Trophoblast cell (in vitro differentiated cells and primary cell): Measurements from ENCODE around the gene INPP1.

Experiments used
- DNase-seq, 2 donors: peaks; one replicate each; pipeline ENCODE4 v3.0.0-alpha.2; 2016
- H2AFZ ChIP-seq: 2 replicates; pipeline ENCODE4 v1.6.1; 2013; ENCODE audit warnings: low read length, moderate library complexity, mild to moderate bottlenecking; ENCODE audit not compliant: insufficient read depth, poor library complexity
- H2AK5ac ChIP-seq: 2 replicates; pipeline ENCODE4 v1.6.1; 2013; ENCODE audit warnings: mild to moderate bottlenecking, low read length
- H2BK120ac ChIP-seq: 2 replicates; pipeline ENCODE4 v1.6.1; 2013; ENCODE audit warnings: low read length, mild to moderate bottlenecking, moderate library complexity; ENCODE audit not compliant: insufficient read depth, poor library complexity
- H2BK12ac ChIP-seq: 2 replicates; pipeline ENCODE4 v1.6.1; 2013; ENCODE audit warnings: mild to moderate bottlenecking, low read length, moderate library complexity
- H2BK5ac ChIP-seq: 2 replicates; pipeline ENCODE4 v1.6.1; 2013; ENCODE audit warnings: low read length, low read depth, moderate library complexity, mild to moderate bottlenecking; ENCODE audit not compliant: poor library complexity
- H3K14ac ChIP-seq: 2 replicates; pipeline ENCODE4 v1.6.1; 2013; ENCODE audit warnings: mild to moderate bottlenecking, low read length
- H3K18ac ChIP-seq: 2 replicates; pipeline ENCODE4 v1.6.1; 2013; ENCODE audit warnings: mild to moderate bottlenecking, low read length
- H3K23ac ChIP-seq: 2 replicates; pipeline ENCODE4 v1.6.1; 2013; ENCODE audit warnings: low read length
- H3K27ac ChIP-seq: 2 replicates; pipeline ENCODE4 v1.5.1; 2013; ENCODE audit warnings: low read depth, mild to moderate bottlenecking, inconsistent platforms, low read length, moderate library complexity
- H3K27me3 ChIP-seq: 2 replicates; pipeline ENCODE4 v1.6.1; 2013; ENCODE audit warnings: inconsistent platforms, mild to moderate bottlenecking, low read length, moderate library complexity; ENCODE audit not compliant: insufficient read depth
- H3K36me3 ChIP-seq, 2 experiments: 1 replicate in 1 of 2; 2 replicates in 1 of 2; pipeline ENCODE4 v1.6.1; 2013; ENCODE audit warnings: low read length in 2 of 2, mild to moderate bottlenecking in 2 of 2, moderate library complexity in 1 of 2; ENCODE audit not compliant: insufficient read depth in 2 of 2, control insufficient read depth in 1 of 2
- H3K4ac ChIP-seq: 2 replicates; pipeline ENCODE4 v1.6.1; 2013; ENCODE audit warnings: low read depth, mild to moderate bottlenecking, low read length, moderate library complexity
- H3K4me1 ChIP-seq, 2 experiments: 1 replicate in 1 of 2; 2 replicates in 1 of 2; pipeline ENCODE4 v1.6.1; 2013; ENCODE audit warnings: low read length in 2 of 2, mild to moderate bottlenecking in 2 of 2, moderate library complexity in 1 of 2; ENCODE audit not compliant: insufficient read depth in 2 of 2, control insufficient read depth in 1 of 2
- H3K4me2 ChIP-seq: 2 replicates; pipeline ENCODE4 v1.6.1; 2013; ENCODE audit warnings: inconsistent platforms, mild to moderate bottlenecking, low read length, moderate library complexity
- H3K4me3 ChIP-seq: 2 replicates; pipeline ENCODE4 v1.5.1; 2013; ENCODE audit warnings: mild to moderate bottlenecking, low read depth, low read length, inconsistent platforms
- H3K79me1 ChIP-seq: one replicate; pipeline ENCODE4 v1.6.1; 2013; ENCODE audit warnings: low read length
- H3K79me2 ChIP-seq: 2 replicates; pipeline ENCODE4 v1.6.1; 2013; ENCODE audit warnings: low read length, mild to moderate bottlenecking; ENCODE audit not compliant: control insufficient read depth, insufficient read depth, poor library complexity
- H3K9ac ChIP-seq: 2 replicates; pipeline ENCODE4 v1.6.1; 2013; ENCODE audit warnings: mild to moderate bottlenecking, low read length
- H3K9me3 ChIP-seq: 2 replicates; pipeline ENCODE4 v1.6.1; 2013; ENCODE audit warnings: low read depth, mild to moderate bottlenecking, control low read depth, inconsistent platforms, low read length; ENCODE audit not compliant: insufficient read depth
- H4K12ac ChIP-seq: 2 replicates; pipeline ENCODE4 v1.6.1; 2013; ENCODE audit warnings: low read depth, mild to moderate bottlenecking, low read length, moderate library complexity
- H4K8ac ChIP-seq: 2 replicates; pipeline ENCODE4 v1.6.1; 2013; ENCODE audit warnings: low read depth, mild to moderate bottlenecking, low read length, moderate library complexity
- H4K91ac ChIP-seq: one replicate; pipeline ENCODE4 v1.6.1; 2013; ENCODE audit warnings: low read depth, mild to moderate bottlenecking, low read length, moderate library complexity
- WGBS: extraction: QIAGEN DNeasy Blood & Tissue Kit; methylation state at CpG from one replicate; pipeline ENCODE4 v1.1.7; 2013; ENCODE audit warnings: missing lambda C conversion rate; ENCODE audit not compliant: insufficient read length, insufficient coverage; ENCODE audit errors: extremely low coverage; 5-methylcytosine and 5-hydroxymethylcytosine counted together

Gene INPP1

GRCh38 chr2:190318931-190319554 lies 24.3 kb upstream of the INPP1 start:
- H2AFZ ChIP-seq, result peak overlapping the region; percentile 74
- no peak overlapping the region for H2AK5ac ChIP-seq
- peak overlapping the region; percentile 97 for H3K4me2 ChIP-seq
- peak overlapping the region; percentile 72 for H3K4me3 ChIP-seq
- H3K79me1 ChIP-seq, result no peaks in the 10 kb centered on the region
- no peak overlapping the region for H2BK120ac ChIP-seq
- H2BK12ac ChIP-seq, result no peak overlapping the region
- peak overlapping the region; percentile 20 for H3K18ac ChIP-seq
- H4K8ac ChIP-seq, result peak overlapping the region; percentile 79
- WGBS, result no CpG with 5 or more reads among the region's 12 CpGs
- H3K4ac ChIP-seq, result no peak overlapping the region
- no peak overlapping the region for H2BK5ac ChIP-seq
- H3K4me1 ChIP-seq, result peaks cover 0 to 6% of the 10 kb centered on the region in 2 experiments
- no peak overlapping the region for H3K14ac ChIP-seq
- no peak overlapping the region for H4K12ac ChIP-seq
- H3K36me3 ChIP-seq, result no peaks in the 10 kb centered on the region
- H3K9me3 ChIP-seq, result no peaks in the 10 kb centered on the region
- H3K9ac ChIP-seq, result peak overlapping the region; percentile 68
- no peak overlapping the region for H4K91ac ChIP-seq
- DNase-seq, result peak in 1 of 2 donors; percentile 23
- H3K27me3 ChIP-seq, result no peaks in the 10 kb centered on the region
- H3K23ac ChIP-seq, result no peak overlapping the region
- H3K27ac ChIP-seq, result no peak overlapping the region
- H3K79me2 ChIP-seq, result no peaks in the 10 kb centered on the region

GRCh38 chr2:190319555-190320498 lies 23.6 kb upstream of the INPP1 start, which contains the start of gene HIBCH:
TSS of gene HIBCH (minus strand) at chr2:190319826. CDS start at chr2:190319750, 76 bp downstream.
- Histone ChIP-seq H3K4me3 (peak within 1 kb of the TSS; percentile 72), H4K8ac (peak within 1 kb of the TSS; percentile 85), H3K4me2 (peak within 1 kb of the TSS; percentile 97), H3K27me3 (no peaks in the 10 kb centered on the region), H3K4ac (no peak within 1 kb of the TSS), H3K79me1 (no peaks in the 10 kb centered on the region), H3K14ac (no peak within 1 kb of the TSS), H3K4me1 (peaks cover 0 to 6% of the 10 kb centered on the region in 2 experiments), H3K79me2 (no peaks in the 10 kb centered on the region), H3K18ac (peak within 1 kb of the TSS; percentile 20), H4K12ac (peak within 1 kb of the TSS; percentile 18), H3K27ac (peak within 1 kb of the TSS; percentile 4), H2BK120ac (no peak within 1 kb of the TSS), H3K9ac (peak within 1 kb of the TSS; percentile 68), H2BK5ac (no peak within 1 kb of the TSS), H3K23ac (no peak within 1 kb of the TSS), H3K36me3 (no peaks in the 10 kb centered on the region), H2BK12ac (no peak within 1 kb of the TSS), H3K9me3 (no peaks in the 10 kb centered on the region), H4K91ac (peak within 1 kb of the TSS; percentile 15), H2AK5ac (peak within 1 kb of the TSS; percentile 56), H2AFZ (peak within 1 kb of the TSS; percentile 74)
- peak; percentile 100 for DNase-seq
- no CpG with 5 or more reads among the region's 50 CpGs for WGBS

GRCh38 chr2:190320696-190321095 lies 22.7 kb upstream of the INPP1 start:
- no peaks in the 10 kb centered on the region for H3K36me3 ChIP-seq
- peaks cover 0 to 6% of the 10 kb centered on the region in 2 experiments for H3K4me1 ChIP-seq
- no peak overlapping the region for H2BK120ac ChIP-seq
- H3K27me3 ChIP-seq, result no peaks in the 10 kb centered on the region
- H3K14ac ChIP-seq, result no peak overlapping the region
- no peaks in the 10 kb centered on the region for H3K79me2 ChIP-seq
- peak overlapping the region; percentile 85 for H4K8ac ChIP-seq
- no CpG with 5 or more reads among the region's 4 CpGs for WGBS
- no peak overlapping the region for H3K4me2 ChIP-seq
- H4K91ac ChIP-seq, result no peak overlapping the region
- H3K9ac ChIP-seq, result no peak overlapping the region
- no peak overlapping the region for H4K12ac ChIP-seq
- no peak for DNase-seq
- peak overlapping the region; percentile 56 for H2AK5ac ChIP-seq
- no peak overlapping the region for H3K4me3 ChIP-seq
- H3K23ac ChIP-seq, result no peak overlapping the region
- no peak overlapping the region for H2BK12ac ChIP-seq
- H2BK5ac ChIP-seq, result no peak overlapping the region
- no peak overlapping the region for H3K4ac ChIP-seq
- H3K18ac ChIP-seq, result no peak overlapping the region
- H3K27ac ChIP-seq, result no peak overlapping the region
- H3K9me3 ChIP-seq, result no peaks in the 10 kb centered on the region
- H2AFZ ChIP-seq, result no peak overlapping the region
- no peaks in the 10 kb centered on the region for H3K79me1 ChIP-seq

- H2AFZ ChIP-seq, result no peak overlapping the region
Measured at GRCh38 chr2:190323406-190323805, 20.0 kb upstream of the INPP1 start.

More at GRCh38 chr2:190323406-190323805, 20.0 kb upstream of the INPP1 start:
- Histone ChIP-seq H4K8ac (no peak overlapping the region), H3K4me3 (no peak overlapping the region), H2BK5ac (no peak overlapping the region), H3K27me3 (no peaks in the 10 kb centered on the region), H3K14ac (no peak overlapping the region), H2AK5ac (no peak overlapping the region), H2BK12ac (no peak overlapping the region), H3K9ac (no peak overlapping the region), H4K91ac (no peak overlapping the region), H3K79me2 (no peaks in the 10 kb centered on the region), H3K4ac (no peak overlapping the region), H3K23ac (no peak overlapping the region), H4K12ac (no peak overlapping the region), H3K9me3 (peaks cover 2% of the 10 kb centered on the region), H2BK120ac (no peak overlapping the region), H3K4me1 (peaks cover 0 to 4% of the 10 kb centered on the region in 2 experiments), H3K79me1 (no peaks in the 10 kb centered on the region), H3K36me3 (no peaks in the 10 kb centered on the region), H3K18ac (no peak overlapping the region), H3K4me2 (no peak overlapping the region), H3K27ac (no peak overlapping the region)
- no peak for DNase-seq
